Measurements from ENCODE around the gene TFEC. TPM values are rescaled to one million over a fixed set of nuclear protein-coding genes. Genes with fewer than 3 reads are reported as not detected.

Gene TFEC
- total and polyA plus RNA-seq, 2 experiments from 2014 or later: 13.4 to 34.8 TPM

- H3K4me2 ChIP-seq: no peak overlapping the region
- WGBS (ENCODE audit: low lambda C conversion rate, missing lambda C conversion rate): 92% methylated on average over 2 of the region's 2 CpGs
- H2AFZ ChIP-seq: no peak overlapping the region
Measured at GRCh38 chr7:116032886-116033285, 2.3 kb upstream of the TFEC start.

GRCh38 chr7:116028787-116029186, 1.8 kb downstream of the TFEC start:
- H3K4me3 ChIP-seq: no peak overlapping the region
- no peak for TF ChIP-seq EZH2 (IDR thresholded peaks at IDR 0.05; ENCODE audit: borderline replicate concordance)
- TF ChIP-seq EZH2phosphoT487 (IDR thresholded peaks at IDR 0.05; ENCODE audit: low read depth, severe bottlenecking, unreplicated experiment): no peak
- no peak for TF ChIP-seq CTCF (IDR thresholded peaks at IDR 0.05; ENCODE audit: poor library complexity)
- peaks cover 7% of the 10 kb centered on the region for H3K4me1 ChIP-seq (ENCODE audit: insufficient read depth)
- no peak overlapping the region for H2AFZ ChIP-seq
- H4K20me1 ChIP-seq (ENCODE audit: insufficient read depth, poor library complexity, severe bottlenecking): no peaks in the 10 kb centered on the region
- no peaks in the 10 kb centered on the region for H3K79me2 ChIP-seq
- WGBS (ENCODE audit: low lambda C conversion rate, missing lambda C conversion rate): 99% methylated on average over 2 of the region's 2 CpGs
- H3K36me3 ChIP-seq (replicated peaks; ENCODE audit: insufficient read depth, low read depth): no peaks in the 10 kb centered on the region
- no peaks in the 10 kb centered on the region for H3K9me2 ChIP-seq (replicated peaks; ENCODE audit: insufficient read depth)
- DNase-seq (ENCODE audit: low spot score): no peak
- no peak overlapping the region for H3K27ac ChIP-seq
- H3K9me3 ChIP-seq (ENCODE audit: low read depth): no peaks in the 10 kb centered on the region
- no peak overlapping the region for H3K4me2 ChIP-seq
- no peaks in the 10 kb centered on the region for H3K27me3 ChIP-seq

More at GRCh38 chr7:116032886-116033285, 2.3 kb upstream of the TFEC start:
- TF ChIP-seq EZH2 (IDR thresholded peaks at IDR 0.05; ENCODE audit: borderline replicate concordance): no peak
- TF ChIP-seq CTCF (IDR thresholded peaks at IDR 0.05; ENCODE audit: poor library complexity): no peak
- TF ChIP-seq EZH2phosphoT487 (IDR thresholded peaks at IDR 0.05; ENCODE audit: low read depth, severe bottlenecking, unreplicated experiment): no peak
- Histone ChIP-seq H3K4me1 (ENCODE audit: insufficient read depth) (no peaks in the 10 kb centered on the region), H3K27ac (no peak overlapping the region), H3K27me3 (no peaks in the 10 kb centered on the region), H3K4me3 (no peak overlapping the region), H3K36me3 (replicated peaks; ENCODE audit: insufficient read depth, low read depth) (no peaks in the 10 kb centered on the region), H3K9me2 (replicated peaks; ENCODE audit: insufficient read depth) (no peaks in the 10 kb centered on the region), H4K20me1 (ENCODE audit: insufficient read depth, poor library complexity, severe bottlenecking) (no peaks in the 10 kb centered on the region), H3K79me2 (no peaks in the 10 kb centered on the region), H3K9me3 (ENCODE audit: low read depth) (no peaks in the 10 kb centered on the region)
- DNase-seq (ENCODE audit: low spot score): no peak

GRCh38 chr7:116027786-116028185, 2.8 kb downstream of the TFEC start:
- TF ChIP-seq CTCF (IDR thresholded peaks at IDR 0.05; ENCODE audit: poor library complexity) (no peak), EZH2 (IDR thresholded peaks at IDR 0.05; ENCODE audit: borderline replicate concordance) (no peak), EZH2phosphoT487 (IDR thresholded peaks at IDR 0.05; ENCODE audit: low read depth, severe bottlenecking, unreplicated experiment) (no peak)
- no peaks in the 10 kb centered on the region for H3K79me2 ChIP-seq
- H3K27ac ChIP-seq: no peak overlapping the region
- H3K9me3 ChIP-seq (ENCODE audit: low read depth): no peaks in the 10 kb centered on the region
- H3K27me3 ChIP-seq: no peaks in the 10 kb centered on the region
- peaks cover 7% of the 10 kb centered on the region for H3K4me1 ChIP-seq (ENCODE audit: insufficient read depth)
- H3K4me2 ChIP-seq: no peak overlapping the region
- no peaks in the 10 kb centered on the region for H4K20me1 ChIP-seq (ENCODE audit: insufficient read depth, poor library complexity, severe bottlenecking)
- no peak for DNase-seq (ENCODE audit: low spot score)
- 89% methylated on average over 5 of the region's 5 CpGs for WGBS (ENCODE audit: low lambda C conversion rate, missing lambda C conversion rate)
- no peak overlapping the region for H3K4me3 ChIP-seq
- H2AFZ ChIP-seq: no peak overlapping the region
- no peaks in the 10 kb centered on the region for H3K9me2 ChIP-seq (replicated peaks; ENCODE audit: insufficient read depth)
- H3K36me3 ChIP-seq (replicated peaks; ENCODE audit: insufficient read depth, low read depth): no peaks in the 10 kb centered on the region

Measured in hepatocyte (in vitro differentiated cells).